ENCODE results near the gene MRAS. TPM values are rescaled to one million over a fixed set of nuclear protein-coding genes. Genes with fewer than 3 reads are reported as not detected.
"Not testable (repeated sequence)": the region's sequence is repeated elsewhere in the genome, so short reads cannot be mapped to it uniquely, and the experiment has no call there.

The MRAS gene
- total RNA-seq, 2 experiments from 2014 or later, result not detected

- CTCF ChIA-PET, result interaction anchor here (1.1 to 1.7 kb wide), 2 partner anchors 15 to 18 kb away, joined by 3 to 8 read pairs; no protein-coding TSS in a partner anchor
Observed at GRCh38 chr3:138399766-138400165, 51.4 kb downstream of the MRAS start.

GRCh38 chr3:138400651-138401070, 52.3 kb downstream of the MRAS start:
- ChIA-PET CTCF (interaction anchor here (0.6 to 1.7 kb wide), 2 partner anchors 17 to 289 kb away, joined by 3 to 8 read pairs; no protein-coding TSS in a partner anchor), POLR2A (interaction anchor here (0.8 kb wide), 1 partner anchor 39 kb away, joined by 3 read pairs; no protein-coding TSS in a partner anchor)
- Mint-ChIP-seq H3K36me3 (ENCODE audit: low read depth) (no peaks in the 10 kb centered on the region), H3K4me3 (no peak overlapping the region), H3K4me1 (ENCODE audit: low read depth) (no peaks in the 10 kb centered on the region), H3K9me3 (ENCODE audit: insufficient read depth) (no peaks in the 10 kb centered on the region), H3K27me3 (ENCODE audit: low read depth) (peaks cover 4% of the 10 kb centered on the region), H3K27ac (no peak overlapping the region)
- DNase-seq, result no peak
- no peak for ATAC-seq

More at GRCh38 chr3:138399766-138400165, 51.4 kb downstream of the MRAS start:
- H3K27ac Mint-ChIP-seq, result no peak overlapping the region
- no peaks in the 10 kb centered on the region for H3K36me3 Mint-ChIP-seq (ENCODE audit: low read depth)
- no peaks in the 10 kb centered on the region for H3K9me3 Mint-ChIP-seq (ENCODE audit: insufficient read depth)
- ATAC-seq, result no peak
- POLR2A ChIA-PET, result no interaction called here
- H3K4me1 Mint-ChIP-seq (ENCODE audit: low read depth), result no peaks in the 10 kb centered on the region
- no peak for DNase-seq
- no peak overlapping the region for H3K4me3 Mint-ChIP-seq
- H3K27me3 Mint-ChIP-seq (ENCODE audit: low read depth), result peaks cover 4% of the 10 kb centered on the region

GRCh38 chr3:138401834-138402233, 53.5 kb downstream of the MRAS start:
- H3K4me3 Mint-ChIP-seq, result no peak overlapping the region
- no peaks in the 10 kb centered on the region for H3K4me1 Mint-ChIP-seq (ENCODE audit: low read depth)
- no peaks in the 10 kb centered on the region for H3K9me3 Mint-ChIP-seq (ENCODE audit: insufficient read depth)
- no peak for DNase-seq
- H3K27me3 Mint-ChIP-seq (ENCODE audit: low read depth), result peaks cover 11% of the 10 kb centered on the region
- CTCF ChIA-PET, result no interaction called here
- H3K27ac Mint-ChIP-seq, result no peak overlapping the region
- H3K36me3 Mint-ChIP-seq (ENCODE audit: low read depth), result no peaks in the 10 kb centered on the region
- POLR2A ChIA-PET, result no interaction called here
- ATAC-seq, result no peak

GRCh38 chr3:138404121-138404520, 55.7 kb downstream of the MRAS start:
- POLR2A ChIA-PET, result no interaction called here
- Mint-ChIP-seq H3K27me3 (ENCODE audit: low read depth) (peaks cover 24% of the 10 kb centered on the region), H3K36me3 (ENCODE audit: low read depth) (no peaks in the 10 kb centered on the region), H3K27ac (no peak overlapping the region), H3K9me3 (ENCODE audit: insufficient read depth) (no peaks in the 10 kb centered on the region), H3K4me3 (no peak overlapping the region), H3K4me1 (ENCODE audit: low read depth) (no peaks in the 10 kb centered on the region)
- CTCF ChIA-PET, result interaction anchor here (1.0 kb wide), 1 partner anchor 511 kb away, joined by 3 read pairs; no protein-coding TSS in a partner anchor
- DNase-seq, result no peak
- no peak for ATAC-seq

GRCh38 chr3:138405001-138405400, 56.6 kb downstream of the MRAS start:
- POLR2A ChIA-PET, result no interaction called here
- Mint-ChIP-seq H3K4me3 (no peak overlapping the region), H3K27me3 (ENCODE audit: low read depth) (peaks cover 24% of the 10 kb centered on the region), H3K4me1 (ENCODE audit: low read depth) (no peaks in the 10 kb centered on the region), H3K27ac (no peak overlapping the region), H3K9me3 (ENCODE audit: insufficient read depth) (no peaks in the 10 kb centered on the region), H3K36me3 (ENCODE audit: low read depth) (no peaks in the 10 kb centered on the region)
- DNase-seq, result no peak
- ATAC-seq, result no peak
- CTCF ChIA-PET, result interaction anchor here (0.7 kb wide), 1 partner anchor 510 kb away, joined by 3 read pairs; no protein-coding TSS in a partner anchor

- Mint-ChIP-seq H3K36me3 (ENCODE audit: low read depth) (no peaks in the 10 kb centered on the region), H3K27ac (no peak overlapping the region), H3K9me3 (ENCODE audit: insufficient read depth) (no peaks in the 10 kb centered on the region), H3K27me3 (ENCODE audit: low read depth) (peaks cover 24% of the 10 kb centered on the region), H3K4me1 (ENCODE audit: low read depth) (no peaks in the 10 kb centered on the region), H3K4me3 (no peak overlapping the region)
- no peak for ATAC-seq
- ChIA-PET CTCF (interaction anchor here (0.7 kb wide), 1 partner anchor 510 kb away, joined by 3 read pairs; no protein-coding TSS in a partner anchor), POLR2A (no interaction called here)
- DNase-seq, result no peak
Observed at GRCh38 chr3:138405486-138405885, 57.1 kb downstream of the MRAS start.

- H3K4me3 Mint-ChIP-seq, result no peak overlapping the region
- no peak overlapping the region for H3K27ac Mint-ChIP-seq
- CTCF ChIA-PET, result interaction anchor here (3.2 kb wide), 1 partner anchor 11 kb away, joined by 16 read pairs; no protein-coding TSS in a partner anchor
- no peaks in the 10 kb centered on the region for H3K4me1 Mint-ChIP-seq (ENCODE audit: low read depth)
- DNase-seq, result no peak
- POLR2A ChIA-PET, result no interaction called here
- peaks cover 24% of the 10 kb centered on the region for H3K27me3 Mint-ChIP-seq (ENCODE audit: low read depth)
- no peaks in the 10 kb centered on the region for H3K9me3 Mint-ChIP-seq (ENCODE audit: insufficient read depth)
- no peak for ATAC-seq
- no peaks in the 10 kb centered on the region for H3K36me3 Mint-ChIP-seq (ENCODE audit: low read depth)
Observed at GRCh38 chr3:138406606-138407005, 58.2 kb downstream of the MRAS start.

- no peak for ATAC-seq
- ChIA-PET POLR2A (no interaction called here), CTCF (interaction anchor here (3.2 kb wide), 1 partner anchor 10 kb away, joined by 16 read pairs; no protein-coding TSS in a partner anchor)
- no peaks in the 10 kb centered on the region for H3K9me3 Mint-ChIP-seq (ENCODE audit: insufficient read depth)
- no peak for DNase-seq
- H3K4me1 Mint-ChIP-seq (ENCODE audit: low read depth), result no peaks in the 10 kb centered on the region
- no peak overlapping the region for H3K27ac Mint-ChIP-seq
- H3K27me3 Mint-ChIP-seq (ENCODE audit: low read depth), result peaks cover 24% of the 10 kb centered on the region
- H3K4me3 Mint-ChIP-seq, result no peak overlapping the region
- no peaks in the 10 kb centered on the region for H3K36me3 Mint-ChIP-seq (ENCODE audit: low read depth)
Observed at GRCh38 chr3:138407236-138407907, 59.0 kb downstream of the MRAS start.

- ChIA-PET POLR2A (no interaction called here), CTCF (interaction anchor here (1.1 to 3.2 kb wide), 2 partner anchors 9 to 515 kb away, joined by 3 to 16 read pairs; no protein-coding TSS in a partner anchor)
- no peaks in the 10 kb centered on the region for H3K36me3 Mint-ChIP-seq (ENCODE audit: low read depth)
- no peaks in the 10 kb centered on the region for H3K9me3 Mint-ChIP-seq (ENCODE audit: insufficient read depth)
- H3K4me3 Mint-ChIP-seq, result no peak overlapping the region
- H3K4me1 Mint-ChIP-seq (ENCODE audit: low read depth), result no peaks in the 10 kb centered on the region
- ATAC-seq, result no peak
- peaks cover 24% of the 10 kb centered on the region for H3K27me3 Mint-ChIP-seq (ENCODE audit: low read depth)
- no peak for DNase-seq
- H3K27ac Mint-ChIP-seq, result no peak overlapping the region
Observed at GRCh38 chr3:138408751-138409570, 60.6 kb downstream of the MRAS start.

GRCh38 chr3:138412821-138413551, 64.6 kb downstream of the MRAS start:
- CTCF ChIA-PET, result interaction anchor here (1.4 kb wide), 1 partner anchor 510 kb away, joined by 7 read pairs; no protein-coding TSS in a partner anchor
- H3K4me3 Mint-ChIP-seq, result no peak overlapping the region
- no peak for DNase-seq

GRCh38 chr3:138416236-138416635, 67.9 kb downstream of the MRAS start:
- DNase-seq; H3K27me3 Mint-ChIP-seq (ENCODE audit: low read depth); H3K4me1 Mint-ChIP-seq (ENCODE audit: low read depth); H3K27ac Mint-ChIP-seq; POLR2A ChIA-PET; ATAC-seq; H3K9me3 Mint-ChIP-seq (ENCODE audit: insufficient read depth); H3K4me3 Mint-ChIP-seq; H3K36me3 Mint-ChIP-seq (ENCODE audit: low read depth): not testable (repeated sequence)
- CTCF ChIA-PET, result interaction anchor here (1.2 to 4.2 kb wide), 5 partner anchors 9 to 507 kb away, joined by 3 to 30 read pairs (median 9); no protein-coding TSS in a partner anchor

More at GRCh38 chr3:138412821-138413551, 64.6 kb downstream of the MRAS start:
- Mint-ChIP-seq H3K27me3 (ENCODE audit: low read depth) (peaks cover 4% of the 10 kb centered on the region), H3K27ac (no peak overlapping the region), H3K4me1 (ENCODE audit: low read depth) (peaks cover 2% of the 10 kb centered on the region), H3K36me3 (ENCODE audit: low read depth) (no peaks in the 10 kb centered on the region), H3K9me3 (ENCODE audit: insufficient read depth) (no peaks in the 10 kb centered on the region)
- POLR2A ChIA-PET, result no interaction called here
- ATAC-seq, result no peak

All from activated CD8-positive, alpha-beta T cell treated with anti-CD3 and anti-CD28 coated beads, Interleukin-2, amount 10 ng/mL, durations not matched to agents 7 days and 5 days (primary cell).